AG09319 (cell line): Measurements from ENCODE around the gene KCNH8.

Experiments
- DNase-seq: peaks from one replicate; pipeline ENCODE4 v3.0.0-alpha.2; 2010; ENCODE audit warnings: low read depth; ENCODE audit errors: extremely low read depth
- CTCF ChIP-seq: IDR thresholded peaks from 2 replicates; pipeline ENCODE4 v1.5.1; 2011; ENCODE audit warnings: low read depth, mild to moderate bottlenecking, inconsistent platforms, low read length, moderate library complexity

The KCNH8 gene

DNA sequence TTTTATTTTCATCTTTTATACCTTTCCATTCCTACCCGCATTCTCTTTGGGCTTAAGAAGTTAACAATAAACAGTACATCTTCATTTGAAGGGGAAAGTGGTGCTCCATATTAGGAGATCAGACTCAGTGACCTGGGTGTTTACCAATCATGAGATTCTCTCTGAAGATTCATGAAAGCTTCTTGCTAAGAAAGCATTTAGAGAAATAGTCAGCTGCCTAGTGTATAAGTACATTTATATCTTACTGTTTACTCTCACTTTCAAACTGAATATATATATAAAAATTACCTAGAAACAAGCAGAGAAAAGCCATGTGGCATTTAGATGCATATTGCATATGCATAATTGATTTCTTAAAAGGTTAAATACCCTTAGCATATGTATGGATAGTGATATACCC lies 100.5 kb downstream of the KCNH8 start:
- TF ChIP-seq CTCF = no peak
- DNase-seq = no peak

- no peak for DNase-seq
- no peak for TF ChIP-seq CTCF
Measured at GRCh38 chr3:19250959-19251610, 102.8 kb downstream of the KCNH8 start.

DNA sequence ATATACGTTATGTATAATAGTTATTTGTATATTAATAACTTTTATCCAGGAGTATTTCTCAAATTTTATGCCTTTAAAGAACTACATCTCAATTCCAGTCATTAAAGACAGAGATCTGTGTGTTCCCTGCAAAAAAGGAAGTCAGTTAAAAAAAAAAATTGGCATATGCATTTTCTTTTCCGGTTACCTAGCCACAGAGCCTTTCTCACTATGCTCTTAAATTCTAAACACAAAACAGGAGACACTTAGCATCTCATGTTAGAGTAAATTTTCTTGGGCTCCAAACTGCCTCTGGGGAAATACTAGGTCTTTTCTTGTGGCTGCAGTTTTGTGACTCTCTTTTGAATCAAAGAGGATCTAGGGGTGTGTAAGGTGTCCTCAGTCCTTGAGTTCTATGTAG lies 105.9 kb downstream of the KCNH8 start:
- TF ChIP-seq CTCF = no peak
- no peak for DNase-seq

- no peak for TF ChIP-seq CTCF
- no peak for DNase-seq
Measured at GRCh38 chr3:19254784-19255338, 106.6 kb downstream of the KCNH8 start.

DNA sequence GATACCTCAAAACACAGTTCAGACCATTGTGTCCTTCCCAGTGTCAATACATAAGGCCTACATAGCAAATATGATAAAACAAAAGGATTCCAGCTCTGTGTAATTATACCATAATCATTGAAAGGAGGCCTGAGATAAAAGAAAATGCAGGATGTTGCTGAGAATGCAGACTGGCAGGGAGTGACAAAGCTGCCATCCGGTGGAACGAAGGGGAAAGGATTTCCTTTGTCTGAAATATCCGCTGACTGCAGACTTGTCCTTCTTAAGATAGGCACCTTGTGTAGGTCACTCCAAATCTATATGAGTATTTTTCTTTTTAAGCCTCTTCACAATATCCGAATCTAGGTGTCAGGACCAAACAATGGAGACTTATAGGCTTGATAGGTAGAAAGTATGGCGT lies 108.0 kb downstream of the KCNH8 start:
- no peak for TF ChIP-seq CTCF

GRCh38 chr3:19263606-19264005 lies 115.3 kb downstream of the KCNH8 start:
- no peak for TF ChIP-seq CTCF
- DNase-seq = no peak

More for the DNA sequence above, 108.0 kb downstream of the KCNH8 start:
- DNase-seq = no peak

- TF ChIP-seq CTCF = no peak
- DNase-seq = no peak
Measured at GRCh38 chr3:19264424-19264823, 116.1 kb downstream of the KCNH8 start.
